ENCODE data around the gene TBCA.

Gene TBCA

GRCh38 chr5:77771452-77771851 lies 4.7 kb downstream of the TBCA start:
- TF ChIP-seq CTCF (IDR thresholded peaks at IDR 0.05) = no peak

DNA sequence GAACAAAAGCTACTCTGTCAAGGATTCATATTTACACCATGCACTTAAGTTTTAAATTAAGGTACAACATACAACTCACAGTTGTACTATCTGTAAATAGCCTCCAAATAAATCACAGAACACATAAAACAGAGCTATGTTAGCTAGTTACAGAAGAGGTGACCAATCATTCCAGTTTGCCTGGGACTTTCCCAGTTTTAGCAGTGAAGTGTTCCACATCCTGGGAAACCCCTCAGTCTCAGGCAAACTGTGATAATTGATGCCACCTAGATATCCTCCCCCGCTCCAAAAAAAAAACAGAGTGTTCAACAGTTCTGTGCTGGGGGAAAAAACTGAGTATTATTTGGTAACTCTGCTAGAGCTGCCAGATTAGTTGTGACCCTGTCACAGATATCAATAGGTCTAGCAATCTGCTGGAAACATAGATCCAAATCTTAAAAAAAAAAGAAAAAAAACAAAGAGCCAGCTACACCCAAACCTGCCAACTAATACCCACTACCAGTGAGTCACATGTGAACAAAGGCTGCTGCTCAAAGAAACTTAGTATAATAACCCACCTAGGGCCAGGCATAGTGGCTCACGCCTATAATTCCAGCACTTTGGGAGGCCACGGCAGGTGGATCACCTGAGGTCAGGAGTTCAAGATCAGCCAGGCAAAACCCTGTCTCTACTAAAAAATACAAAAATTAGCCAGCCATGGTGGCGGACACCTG lies 5.7 kb downstream of the TBCA start:
- no peak for TF ChIP-seq CTCF (IDR thresholded peaks at IDR 0.05)

DNA sequence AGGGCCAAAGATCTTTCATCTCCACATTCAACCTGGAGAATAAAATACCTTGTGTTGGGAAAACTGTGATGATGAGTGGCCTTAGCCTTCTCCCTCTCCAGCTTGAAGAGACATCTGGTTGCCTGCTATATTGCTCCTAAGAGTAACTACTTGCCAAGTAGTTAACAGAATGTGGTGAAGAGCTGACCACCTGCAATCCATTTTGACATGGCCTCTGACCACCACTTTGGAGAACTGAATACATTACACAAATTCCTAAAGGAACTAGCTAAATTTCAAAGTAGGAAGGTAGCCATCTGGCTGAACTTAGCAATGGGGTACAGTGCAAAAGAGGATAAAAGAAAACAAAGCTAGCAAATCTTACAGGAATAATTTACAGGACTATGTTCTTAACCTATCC lies 7.2 kb downstream of the TBCA start:
- TF ChIP-seq CTCF (IDR thresholded peaks at IDR 0.05) = no peak

DNA sequence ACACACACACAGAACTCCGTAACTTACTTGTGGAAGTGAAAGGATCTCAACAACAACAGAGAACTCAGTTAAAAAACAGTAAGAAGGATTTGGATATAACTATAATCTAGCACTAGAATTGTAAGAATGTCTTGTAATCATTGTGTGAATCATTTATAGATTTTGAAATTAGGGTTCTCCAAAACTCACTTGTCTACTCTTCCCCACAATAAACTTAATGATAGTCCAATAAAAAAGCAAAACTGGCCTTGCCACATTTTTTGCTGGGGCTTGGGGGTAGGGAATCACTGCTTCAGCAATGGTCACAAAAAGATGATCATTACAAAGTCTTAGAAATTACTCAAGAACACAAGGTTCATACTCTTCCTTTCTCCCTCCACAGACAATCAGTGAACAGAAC lies 8.8 kb downstream of the TBCA start:
- no peak for TF ChIP-seq CTCF (IDR thresholded peaks at IDR 0.05)

- TF ChIP-seq CTCF (IDR thresholded peaks at IDR 0.05) = no peak
Measured at GRCh38 chr5:77761606-77762005, 14.5 kb downstream of the TBCA start.

- no peak for TF ChIP-seq CTCF (IDR thresholded peaks at IDR 0.05)
Measured at GRCh38 chr5:77758141-77758938, 17.8 kb downstream of the TBCA start.

DNA sequence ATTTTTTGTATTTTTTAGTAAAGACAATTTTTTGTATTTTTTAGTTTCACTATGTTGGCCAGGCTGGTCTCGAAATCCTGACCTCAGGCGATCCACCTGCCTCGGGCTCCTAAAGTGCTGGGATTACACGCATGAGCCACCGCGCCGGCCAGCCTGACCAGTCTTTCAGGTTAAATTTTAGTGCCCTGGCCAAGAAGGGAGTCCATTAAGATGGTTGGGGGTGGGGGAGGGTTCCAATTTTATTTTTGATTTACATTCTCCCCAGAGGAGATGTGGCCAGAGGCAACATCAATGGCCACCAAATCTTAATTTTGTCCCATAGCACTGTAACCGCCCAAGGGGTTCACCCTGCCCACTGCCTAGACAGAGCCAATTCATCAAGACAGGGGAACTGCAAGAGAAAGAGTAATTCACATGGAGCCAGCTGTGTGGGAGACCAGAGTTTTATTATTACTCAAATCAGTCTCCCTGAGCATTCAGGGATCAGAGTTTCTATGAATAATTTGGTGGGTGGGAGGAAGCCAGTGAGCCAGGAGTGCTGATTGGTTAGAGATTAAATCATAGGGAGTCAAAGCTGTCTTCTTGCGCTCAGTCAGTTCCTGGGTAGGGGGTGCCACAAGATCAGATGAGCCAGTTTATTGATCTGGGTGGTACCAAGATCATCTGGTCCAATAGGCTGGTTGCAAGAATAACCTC lies 24.7 kb downstream of the TBCA start:
- no peak for TF ChIP-seq CTCF (IDR thresholded peaks at IDR 0.05)
